Measurements from ENCODE around the gene ADCY3.

- TF ChIP-seq CTCF (conservative IDR thresholded peaks at IDR 0.05): no peak
- no peak for TF ChIP-seq ZFX (IDR thresholded peaks at IDR 0.05)
These were observed 140.9 kb downstream of the ADCY3 start for GRCh38 chr2:24779116-24779515.

All from C4-2B (cell line).